Sigmoid colon (tissue), 7 donors: Measurements from ENCODE around the gene LHX2. TPM values are rescaled to one million over a fixed set of nuclear protein-coding genes. Genes with fewer than 3 reads are reported as not detected.
A peak's percentile ranks its signal among the peaks of the same experiment; 100 is the strongest.
"Not testable (repeated sequence)": the region's sequence is repeated elsewhere in the genome, so short reads cannot be mapped to it uniquely, and the experiment has no call there.

Experiments
- DNase-seq: peaks from one replicate; pipeline ENCODE4 v3.0.0-alpha.2; 2019
- H3K27ac ChIP-seq, 4 donors: fragments of 200-600 bp; sonication (generic); one replicate each; pipeline ENCODE4 v1.5.1; 2016 to 2019; ENCODE audit warnings: mild to moderate bottlenecking in 1 of 4
- H3K27me3 ChIP-seq, 3 donors: fragments of 200-600 bp; sonication (generic); one replicate each; pipeline ENCODE4 v1.5.1; 2019; ENCODE audit warnings: mild to moderate bottlenecking in 1 of 3
- H3K36me3 ChIP-seq, 4 donors: fragments of 200-600 bp; sonication (generic); one replicate each; pipeline ENCODE4 v1.5.1; 2016 to 2019
- H3K4me1 ChIP-seq, 4 donors: fragments of 200-600 bp; sonication (generic); one replicate each; pipeline ENCODE4 v1.5.1; 2017 to 2019
- H3K4me3 ChIP-seq, 4 donors: fragments of 200-600 bp; sonication (generic); one replicate each; pipeline ENCODE4 v1.5.1; 2017 to 2019; ENCODE audit warnings: mild to moderate bottlenecking in 2 of 4, moderate library complexity in 1 of 4
- H3K9me3 ChIP-seq, 4 donors: fragments of 200-600 bp in 3 of 4; sonication (generic) in 3 of 4; one replicate each; pipeline versions ENCODE4 v1.5.1 to v1.6.1; 2013 to 2019
- CTCF ChIP-seq, 4 experiments: fragments of 450-650 bp in 3 of 4; fragments of 200-600 bp in 1 of 4; IDR thresholded peaks; one replicate each; pipeline ENCODE4 v1.5.1; 2016 to 2019; ENCODE audit warnings: antibody characterized with exemption in 4 of 4, mild to moderate bottlenecking in 3 of 4, moderate library complexity in 2 of 4
- EP300 ChIP-seq, 4 donors: sonication (generic); formaldehyde crosslinking; IDR thresholded peaks; one replicate each; pipeline ENCODE4 v1.6.1; 2017; ENCODE audit warnings: antibody characterized with exemption in 4 of 4
- POLR2A ChIP-seq, 2 donors: fragments of 450-650 bp; IDR thresholded peaks; one replicate each; pipeline ENCODE4 v1.6.1; 2016; ENCODE audit warnings: antibody characterized with exemption in 2 of 2, mild to moderate bottlenecking in 2 of 2, moderate library complexity in 2 of 2
- POLR2AphosphoS5 ChIP-seq, 4 donors: sonication (generic); formaldehyde crosslinking; IDR thresholded peaks; one replicate each; pipeline ENCODE4 v1.6.1; 2017; ENCODE audit warnings: antibody characterized with exemption in 4 of 4
- WGBS, 2 donors: extraction: QIAGEN DNeasy Blood & Tissue Kit; methylation state at CpG; one replicate each; pipeline ENCODE4 v1.1.7; 2013; 5-methylcytosine and 5-hydroxymethylcytosine counted together
- intact Hi-C: fragments of 100-400 bp; cut with DNase I; formaldehyde crosslinking; loops from one replicate; pipeline ENCODE4 v1.15.1; 2023
- polyA plus RNA-seq, 3 donors: library from polyadenylated mRNA; stranded (reverse); fragments of 200-250 nt; gene quantifications; one replicate each; pipeline ENCODE4 v1.2.3, GENCODE V29; 2013
- total RNA-seq, 4 donors: library from RNA; depleted of rRNA; stranded (reverse); fragments of >200 nt; gene quantifications; one replicate each; pipeline ENCODE4 v1.1.0, GENCODE V29; 2016
- donor health status: healthy with polysubstance abuse.
- donor health status: Bipolar disorder and iron deficiency.
- donor health status: healthy.

The LHX2 gene
- total and polyA plus RNA-seq, 7 donors = 3.3 TPM; not detected in 6

GRCh38 chr9:123982535-123982934 is 29.0 kb upstream of the LHX2 start:
- intact Hi-C loops = no loop called here
- DNase-seq = no peak

GRCh38 chr9:123983047-123983446 is 28.5 kb upstream of the LHX2 start:
- TF ChIP-seq CTCF (IDR thresholded peaks at IDR 0.05) (no peak), POLR2A (IDR thresholded peaks at IDR 0.05) (no peak), EP300 (IDR thresholded peaks at IDR 0.05) (no peak), POLR2AphosphoS5 (IDR thresholded peaks at IDR 0.05) (no peak)
- no peaks in the 10 kb centered on the region for H3K36me3 ChIP-seq
- peaks cover 3 to 17% (median 4%) of the 10 kb centered on the region in 3 donors for H3K27me3 ChIP-seq
- no peak for DNase-seq
- 73 to 87% methylated on average over 3 of the region's 3 CpGs for WGBS, 2 donors
- no peak overlapping the region for H3K4me3 ChIP-seq
- H3K4me1 ChIP-seq = no peaks in the 10 kb centered on the region
- no peaks in the 10 kb centered on the region for H3K9me3 ChIP-seq
- no peak overlapping the region for H3K27ac ChIP-seq
- intact Hi-C loops = no loop called here

More at GRCh38 chr9:123982535-123982934, 29.0 kb upstream of the LHX2 start:
- 82 to 87% methylated on average over 6 of the region's 6 CpGs for WGBS, 2 donors
- H3K9me3 ChIP-seq = no peaks in the 10 kb centered on the region
- no peak overlapping the region for H3K4me3 ChIP-seq
- no peaks in the 10 kb centered on the region for H3K36me3 ChIP-seq
- TF ChIP-seq EP300 (IDR thresholded peaks at IDR 0.05) = no peak
- no peaks in the 10 kb centered on the region for H3K4me1 ChIP-seq
- no peak overlapping the region for H3K27ac ChIP-seq
- H3K27me3 ChIP-seq = peaks cover 3 to 17% (median 4%) of the 10 kb centered on the region in 3 donors

- Histone ChIP-seq H3K9me3 (no peaks in the 10 kb centered on the region), H3K4me1 (no peaks in the 10 kb centered on the region), H3K36me3 (no peaks in the 10 kb centered on the region), H3K27me3 (peaks cover 3 to 13% (median 7%) of the 10 kb centered on the region in 3 donors), H3K4me3 (no peak overlapping the region), H3K27ac (no peak overlapping the region)
- 62 to 87% methylated on average over 3 of the region's 3 CpGs for WGBS, 2 donors
- peak; percentile 33 for DNase-seq
- TF ChIP-seq POLR2AphosphoS5 (IDR thresholded peaks at IDR 0.05) = peak in 1 of 4 donors; percentile 19
- TF ChIP-seq CTCF (IDR thresholded peaks at IDR 0.05) = no peak
- intact Hi-C loops = no loop called here
Observed at GRCh38 chr9:123984802-123985201, 26.8 kb upstream of the LHX2 start.

GRCh38 chr9:123985869-123986268 is 25.7 kb upstream of the LHX2 start:
- no peak overlapping the region for H3K4me3 ChIP-seq
- H3K9me3 ChIP-seq = no peaks in the 10 kb centered on the region
- H3K36me3 ChIP-seq = no peaks in the 10 kb centered on the region
- H3K27ac ChIP-seq = no peak overlapping the region
- 72 to 77% methylated on average over 4 of the region's 4 CpGs for WGBS, 2 donors
- DNase-seq = no peak
- H3K27me3 ChIP-seq = peaks cover 0 to 14% (median 13%) of the 10 kb centered on the region in 3 donors
- TF ChIP-seq POLR2AphosphoS5 (IDR thresholded peaks at IDR 0.05) (no peak), POLR2A (IDR thresholded peaks at IDR 0.05) (no peak), EP300 (IDR thresholded peaks at IDR 0.05) (no peak), CTCF (IDR thresholded peaks at IDR 0.05) (no peak)
- H3K4me1 ChIP-seq = no peaks in the 10 kb centered on the region
- intact Hi-C loops = no loop called here

- Histone ChIP-seq H3K4me3 (no peak overlapping the region), H3K27ac (no peak overlapping the region), H3K27me3 (peaks cover 0 to 31% (median 26%) of the 10 kb centered on the region in 3 donors), H3K36me3 (no peaks in the 10 kb centered on the region), H3K9me3 (no peaks in the 10 kb centered on the region), H3K4me1 (no peaks in the 10 kb centered on the region)
- DNase-seq = no peak
- WGBS, 2 donors = 41 to 48% methylated on average over 5 of the region's 5 CpGs
- TF ChIP-seq CTCF (IDR thresholded peaks at IDR 0.05) = no peak
- intact Hi-C loops = no loop called here
Observed at GRCh38 chr9:123990427-123990826, 21.1 kb upstream of the LHX2 start.

- H3K27me3 ChIP-seq = peaks cover 15 to 51% (median 49%) of the 10 kb centered on the region in 3 donors
- H3K27ac ChIP-seq, H3K4me3 ChIP-seq, intact Hi-C loops, H3K36me3 ChIP-seq, H3K9me3 ChIP-seq, DNase-seq: not testable (repeated sequence)
- peaks cover 0 to 14% (median 13%) of the 10 kb centered on the region in 4 donors for H3K4me1 ChIP-seq
- WGBS, 2 donors = 68 to 81% methylated on average over 11 of the region's 16 CpGs
Observed at GRCh38 chr9:123992679-123993078, 18.9 kb upstream of the LHX2 start.
